Fibroblast of lung (primary cell): ENCODE measurements around the gene ZFYVE26. TPM values are rescaled to one million over a fixed set of nuclear protein-coding genes. Genes with fewer than 3 reads are reported as not detected.

Source experiments
- DNase-seq, 2 donors: peaks; one replicate each; pipeline versions ENCODE4 v3.0.0 to v3.0.0-alpha.2; 2010; ENCODE audit warnings: low read depth in 2 of 2
- H2AFZ ChIP-seq: 2 replicates; pipeline ENCODE4 v1.5.1; 2012; ENCODE audit warnings: low read length, control low read depth, inconsistent platforms
- H3K27ac ChIP-seq: 2 replicates; pipeline ENCODE4 v1.5.1; 2011; ENCODE audit warnings: low read length, control low read depth; ENCODE audit not compliant: insufficient read depth
- H3K27me3 ChIP-seq: 2 replicates; pipeline ENCODE4 v1.5.1; 2011; ENCODE audit warnings: mild to moderate bottlenecking, low read length; ENCODE audit not compliant: control insufficient read depth, insufficient read depth
- H3K36me3 ChIP-seq: 2 replicates; pipeline ENCODE4 v1.5.1; 2011; ENCODE audit warnings: low read length; ENCODE audit not compliant: control insufficient read depth, insufficient read depth
- H3K4me1 ChIP-seq: 2 replicates; pipeline ENCODE4 v1.5.1; 2011; ENCODE audit warnings: low read length; ENCODE audit not compliant: control insufficient read depth, insufficient read depth; ENCODE audit errors: extremely low read depth
- H3K4me2 ChIP-seq: 2 replicates; pipeline ENCODE4 v1.5.1; 2011; ENCODE audit warnings: low read length, control low read depth; ENCODE audit not compliant: insufficient read depth; ENCODE audit errors: extremely low read depth
- H3K4me3 ChIP-seq, 4 experiments: fragments of 200-600 bp in 1 of 4; sonication (generic) in 1 of 4; replicated peaks in 1 of 4; 2 replicates each; pipeline ENCODE4 v1.5.1; 2011 to 2016; ENCODE audit warnings: low read length in 4 of 4, low read depth in 3 of 4, mild to moderate bottlenecking in 3 of 4, control low read depth in 2 of 4, inconsistent platforms in 1 of 4, mixed read lengths in 1 of 4; ENCODE audit not compliant: insufficient read depth in 1 of 4; ENCODE audit errors: control extremely low read depth in 1 of 4
- H3K79me2 ChIP-seq: 2 replicates; pipeline ENCODE4 v1.5.1; 2012; ENCODE audit warnings: mild to moderate bottlenecking, low read length, inconsistent platforms; ENCODE audit not compliant: control insufficient read depth, insufficient read depth
- H3K9ac ChIP-seq: 2 replicates; pipeline ENCODE4 v1.5.1; 2011; ENCODE audit warnings: mild to moderate bottlenecking, low read length, control low read depth; ENCODE audit not compliant: insufficient read depth
- H3K9me3 ChIP-seq: 2 replicates; pipeline ENCODE4 v1.5.1; 2012; ENCODE audit warnings: low read depth, low read length; ENCODE audit not compliant: control insufficient read depth, insufficient read depth
- H4K20me1 ChIP-seq: 2 replicates; pipeline ENCODE4 v1.5.1; 2011; ENCODE audit warnings: low read length; ENCODE audit not compliant: control insufficient read depth, insufficient read depth; ENCODE audit errors: extremely low read depth
- EZH2 ChIP-seq: IDR thresholded peaks from 2 replicates; pipeline ENCODE4 v1.5.1; 2012; ENCODE audit warnings: low read length, control low read depth, mild to moderate bottlenecking; ENCODE audit errors: missing control alignments
- polyA plus RNA-seq, 2 donors: library from polyadenylated mRNA; depleted of rRNA in 1 of 2; stranded (reverse) in 1 of 2; unstranded in 1 of 2; fragments of >200 nt; gene quantifications; 2 replicates each; pipeline ENCODE4 v1.2.1, GENCODE V29; 2011 to 2012; ENCODE audit warnings: missing spikeins in 1 of 2
- total RNA-seq: library from RNA; depleted of rRNA; stranded (reverse); fragments of >200 nt; gene quantifications from 2 replicates; pipeline ENCODE4 v1.2.1, GENCODE V29; 2014
- TF ChIP-seq, protein P1 (sequence below), 2 donors: IDR thresholded peaks in 1 of 2; conservative IDR thresholded peaks in 1 of 2; 1 replicate in 1 of 2; 2 replicates in 1 of 2; pipeline ENCODE4 v1.5.1; 2011 to 2012; ENCODE audit warnings: low read length in 2 of 2, control low read depth in 1 of 2, inconsistent platforms in 1 of 2, low read depth in 1 of 2, mild to moderate bottlenecking in 1 of 2

The ZFYVE26 gene
- total and polyA plus RNA-seq, 2 donors (not counting 1 experiment from before 2014, with no cell fraction given) = 8.4 to 18.7 TPM

DNA sequence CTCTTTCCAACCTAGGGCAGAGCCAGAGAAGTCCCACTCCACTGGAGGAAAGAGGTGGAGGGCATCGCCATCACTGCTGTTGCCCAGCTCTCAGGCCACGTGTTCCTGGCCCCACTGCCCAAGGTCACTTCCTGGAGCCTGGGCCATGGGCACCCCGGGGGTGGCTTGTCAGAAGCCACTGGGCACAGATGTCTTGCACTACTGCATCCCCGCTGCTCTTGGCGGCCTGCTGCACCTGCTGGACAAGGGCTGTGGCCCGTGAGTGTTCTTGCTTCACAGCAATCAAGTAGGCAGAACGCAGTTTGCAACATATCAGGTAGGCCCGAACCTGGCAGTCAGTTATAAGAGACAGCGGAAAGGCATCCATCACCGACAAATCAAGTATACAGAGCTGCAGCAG is 68.1 kb downstream of the ZFYVE26 start:
- no peak overlapping the region for H3K9ac ChIP-seq
- TF ChIP-seq EZH2 = no peak
- TF ChIP-seq, protein P1, sequence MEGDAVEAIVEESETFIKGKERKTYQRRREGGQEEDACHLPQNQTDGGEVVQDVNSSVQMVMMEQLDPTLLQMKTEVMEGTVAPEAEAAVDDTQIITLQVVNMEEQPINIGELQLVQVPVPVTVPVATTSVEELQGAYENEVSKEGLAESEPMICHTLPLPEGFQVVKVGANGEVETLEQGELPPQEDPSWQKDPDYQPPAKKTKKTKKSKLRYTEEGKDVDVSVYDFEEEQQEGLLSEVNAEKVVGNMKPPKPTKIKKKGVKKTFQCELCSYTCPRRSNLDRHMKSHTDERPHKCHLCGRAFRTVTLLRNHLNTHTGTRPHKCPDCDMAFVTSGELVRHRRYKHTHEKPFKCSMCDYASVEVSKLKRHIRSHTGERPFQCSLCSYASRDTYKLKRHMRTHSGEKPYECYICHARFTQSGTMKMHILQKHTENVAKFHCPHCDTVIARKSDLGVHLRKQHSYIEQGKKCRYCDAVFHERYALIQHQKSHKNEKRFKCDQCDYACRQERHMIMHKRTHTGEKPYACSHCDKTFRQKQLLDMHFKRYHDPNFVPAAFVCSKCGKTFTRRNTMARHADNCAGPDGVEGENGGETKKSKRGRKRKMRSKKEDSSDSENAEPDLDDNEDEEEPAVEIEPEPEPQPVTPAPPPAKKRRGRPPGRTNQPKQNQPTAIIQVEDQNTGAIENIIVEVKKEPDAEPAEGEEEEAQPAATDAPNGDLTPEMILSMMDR (conservative IDR thresholded peaks at IDR 0.05 in 1 of 2, IDR thresholded peaks at IDR 0.05 in 1 of 2; ENCODE audit: low read depth in 1 of 2, low read length in 2 of 2) = no peak
- no peak for DNase-seq

DNA sequence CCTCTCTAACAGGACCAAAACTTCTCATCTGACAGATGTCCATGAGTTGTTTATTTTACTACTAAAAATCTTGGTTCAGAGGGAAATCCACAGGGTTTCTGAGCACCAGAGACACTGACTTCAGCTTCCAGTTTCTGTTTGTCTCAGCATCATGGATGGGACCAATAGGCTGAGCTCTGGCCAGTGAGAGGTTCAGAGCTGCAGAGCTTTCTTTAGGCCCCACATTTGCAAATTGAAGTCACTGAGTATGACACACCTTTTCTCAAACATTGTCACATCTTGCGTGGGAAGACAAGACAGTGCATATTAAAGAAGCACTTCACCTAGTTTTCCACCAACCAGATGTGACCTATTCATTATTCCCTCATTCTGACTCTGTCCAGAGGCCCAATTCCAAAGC is 69.5 kb downstream of the ZFYVE26 start:
- Histone ChIP-seq H3K4me2 (no peak overlapping the region), H3K27ac (no peak overlapping the region), H3K79me2 (no peaks in the 10 kb centered on the region), H3K9ac (no peak overlapping the region), H3K36me3 (peaks cover 3% of the 10 kb centered on the region), H4K20me1 (no peaks in the 10 kb centered on the region), H3K27me3 (no peaks in the 10 kb centered on the region), H2AFZ (no peak overlapping the region), H3K4me1 (no peaks in the 10 kb centered on the region), H3K9me3 (no peaks in the 10 kb centered on the region), H3K4me3 (no peak overlapping the region)
- no peak for DNase-seq
- TF ChIP-seq, protein P1 (conservative IDR thresholded peaks at IDR 0.05 in 1 of 2, IDR thresholded peaks at IDR 0.05 in 1 of 2; ENCODE audit: low read depth in 1 of 2, low read length in 2 of 2) = no peak
- no peak for TF ChIP-seq EZH2

More for the DNA sequence above, 68.1 kb downstream of the ZFYVE26 start:
- Histone ChIP-seq H3K4me2 (no peak overlapping the region), H3K4me1 (no peaks in the 10 kb centered on the region), H3K27ac (no peak overlapping the region), H3K27me3 (no peaks in the 10 kb centered on the region), H4K20me1 (no peaks in the 10 kb centered on the region), H2AFZ (no peak overlapping the region), H3K9me3 (no peaks in the 10 kb centered on the region), H3K4me3 (no peak overlapping the region), H3K79me2 (no peaks in the 10 kb centered on the region), H3K36me3 (peaks cover 5% of the 10 kb centered on the region)

DNA sequence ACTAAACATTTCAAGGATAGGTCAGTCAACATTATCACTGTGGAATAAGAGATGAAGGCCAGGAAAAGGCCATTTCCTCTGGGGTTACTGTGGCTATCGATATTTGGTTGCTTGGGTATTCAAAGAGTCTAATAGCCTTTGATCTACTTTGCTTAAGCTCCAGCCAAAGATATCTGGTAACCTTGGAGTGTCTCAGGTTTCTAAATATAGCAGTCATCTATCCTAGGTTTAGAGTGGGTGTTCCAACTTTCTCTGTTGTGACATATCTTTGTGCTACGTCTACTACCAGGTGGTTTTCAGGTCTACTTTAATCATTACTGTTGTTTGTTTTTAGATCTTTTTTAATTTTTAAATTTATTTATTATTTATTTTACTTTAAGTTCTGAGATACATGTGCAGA is 72.3 kb downstream of the ZFYVE26 start:
- no peak overlapping the region for H3K4me2 ChIP-seq
- no peaks in the 10 kb centered on the region for H3K9me3 ChIP-seq
- no peaks in the 10 kb centered on the region for H3K27me3 ChIP-seq
- H3K4me3 ChIP-seq = no peak overlapping the region
- no peak overlapping the region for H2AFZ ChIP-seq
- no peaks in the 10 kb centered on the region for H3K4me1 ChIP-seq
- no peak overlapping the region for H3K9ac ChIP-seq
- no peaks in the 10 kb centered on the region for H4K20me1 ChIP-seq
- no peak overlapping the region for H3K27ac ChIP-seq
- TF ChIP-seq, protein P1 (conservative IDR thresholded peaks at IDR 0.05 in 1 of 2, IDR thresholded peaks at IDR 0.05 in 1 of 2; ENCODE audit: low read depth in 1 of 2, low read length in 2 of 2) = no peak
- TF ChIP-seq EZH2 = no peak
- no peak for DNase-seq
- H3K79me2 ChIP-seq = no peaks in the 10 kb centered on the region
- peaks cover 3% of the 10 kb centered on the region for H3K36me3 ChIP-seq
